Measurements from ENCODE around the gene FTCDNL1. TPM values are rescaled to one million over a fixed set of nuclear protein-coding genes. Genes with fewer than 3 reads are reported as not detected.

Gene FTCDNL1
- polyA plus RNA-seq, 1 of the 3 experiments (the other 2 are of a cell fraction) = not detected

DNA sequence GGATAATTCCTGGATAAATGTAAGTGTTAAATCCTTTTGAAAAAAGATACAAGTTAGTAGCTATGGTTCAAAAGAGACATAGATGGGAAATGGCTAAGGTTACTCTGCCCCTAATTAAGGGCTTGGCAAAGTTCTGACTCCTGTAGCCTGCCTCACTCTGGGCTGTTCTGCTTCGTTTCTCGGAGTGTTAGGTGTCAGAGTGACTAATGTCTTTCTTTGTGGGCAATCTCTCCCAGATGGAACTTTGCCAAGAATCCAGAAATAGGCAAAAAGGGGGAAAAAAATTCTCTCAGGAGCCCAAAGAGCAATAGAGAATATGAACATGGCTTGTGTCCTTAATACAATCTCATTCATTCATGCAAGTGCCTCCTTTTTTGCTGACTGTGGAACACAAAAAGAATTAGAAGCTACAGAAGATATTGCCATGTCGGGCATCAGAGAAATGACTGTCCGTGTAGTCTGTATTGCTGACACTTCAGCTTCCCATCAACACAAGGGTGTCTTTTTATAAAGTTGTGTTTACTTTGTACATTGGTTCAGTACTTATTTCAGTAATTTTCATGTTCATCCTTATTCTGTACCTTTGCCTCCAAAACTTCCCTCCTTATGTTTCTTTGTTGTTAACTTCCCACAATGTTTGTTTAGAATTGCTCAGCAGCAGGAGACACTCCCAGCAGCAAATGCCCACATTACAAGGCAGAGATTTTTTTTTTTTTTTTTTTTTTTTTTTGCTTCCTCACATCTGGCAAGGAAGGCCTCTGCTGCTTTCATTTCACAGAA, 134.0 kb downstream of the FTCDNL1 start (continued):
- TF ChIP-seq, protein P1, sequence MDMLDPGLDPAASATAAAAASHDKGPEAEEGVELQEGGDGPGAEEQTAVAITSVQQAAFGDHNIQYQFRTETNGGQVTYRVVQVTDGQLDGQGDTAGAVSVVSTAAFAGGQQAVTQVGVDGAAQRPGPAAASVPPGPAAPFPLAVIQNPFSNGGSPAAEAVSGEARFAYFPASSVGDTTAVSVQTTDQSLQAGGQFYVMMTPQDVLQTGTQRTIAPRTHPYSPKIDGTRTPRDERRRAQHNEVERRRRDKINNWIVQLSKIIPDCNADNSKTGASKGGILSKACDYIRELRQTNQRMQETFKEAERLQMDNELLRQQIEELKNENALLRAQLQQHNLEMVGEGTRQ (IDR thresholded peaks at IDR 0.05; ENCODE audit: borderline replicate concordance, low read depth, low read length) = no peak
- TF ChIP-seq RXRA (IDR thresholded peaks at IDR 0.05; ENCODE audit: borderline replicate concordance, low read depth) = no peak
- no peak for TF ChIP-seq YY1 (IDR thresholded peaks at IDR 0.05; ENCODE audit: low read depth)
- TF ChIP-seq FOSL2 (IDR thresholded peaks at IDR 0.05; ENCODE audit: borderline replicate concordance, low read depth) = no peak
- no peak for TF ChIP-seq ELF1 (IDR thresholded peaks at IDR 0.05)
- no peak for TF ChIP-seq GATA2 (CRISPR knock-in tag; IDR thresholded peaks at IDR 0.05)

DNA sequence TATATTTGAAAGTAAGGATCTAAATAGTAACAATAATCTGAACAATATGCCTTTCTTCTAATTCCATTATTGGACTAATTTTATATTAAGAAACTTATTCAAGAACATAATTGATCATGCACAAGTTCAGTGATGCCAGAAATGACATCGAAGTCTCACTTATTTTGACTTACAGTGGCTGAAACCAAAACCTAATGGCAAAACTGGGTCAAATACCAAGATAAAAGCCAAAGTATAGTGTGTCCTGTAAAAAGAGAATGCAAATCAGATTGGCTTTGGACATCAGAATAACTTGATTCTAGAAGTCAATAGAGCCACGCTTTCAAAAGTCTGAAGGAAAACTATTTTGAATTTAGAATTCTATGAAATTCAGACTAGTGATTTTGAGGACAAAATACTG, 137.2 kb downstream of the FTCDNL1 start:
- DNase-seq = no peak
- no peak overlapping the region for H3K9ac ChIP-seq
- H3K9me3 ChIP-seq = no peaks in the 10 kb centered on the region
- 3% methylated on average over 2 of the region's 2 CpGs for WGBS (ENCODE audit: low lambda C conversion rate)
- no peaks in the 10 kb centered on the region for H3K4me1 ChIP-seq (ENCODE audit: control insufficient read depth in 1 of 2, insufficient read depth in 2 of 2, low read depth in 1 of 2, low read length in 1 of 2)
- H3K9me2 ChIP-seq = no peaks in the 10 kb centered on the region
- H3K4me2 ChIP-seq = no peak overlapping the region
- no peak overlapping the region for H2AFZ ChIP-seq (ENCODE audit: low read depth)
- ChIA-PET CTCF (interaction anchor here (2.0 kb wide), 1 partner anchor 26 kb away, joined by 5 read pairs; no protein-coding TSS in a partner anchor), POLR2A (no interaction called here)
- H3K79me2 ChIP-seq (ENCODE audit: insufficient read depth) = no peaks in the 10 kb centered on the region
- H3K27ac ChIP-seq (ENCODE audit: low read depth in 2 of 2, low read length in 1 of 2) = no peak overlapping the region
- no peaks in the 10 kb centered on the region for H3K36me3 ChIP-seq (replicated peaks in 1 of 2; ENCODE audit: control insufficient read depth in 1 of 2, insufficient read depth in 2 of 2, low read length in 1 of 2)
- no peaks in the 10 kb centered on the region for H3F3A ChIP-seq (replicated peaks; ENCODE audit: insufficient read depth)
- no peaks in the 10 kb centered on the region for H3K27me3 ChIP-seq (ENCODE audit: insufficient read depth)
- no peaks in the 10 kb centered on the region for H4K20me1 ChIP-seq (ENCODE audit: insufficient read depth)
- H3K4me3 ChIP-seq (ENCODE audit: low read depth in 2 of 2, low read length in 1 of 2) = no peak overlapping the region
- TF ChIP-seq FOXM1 (IDR thresholded peaks at IDR 0.05; ENCODE audit: low read depth) (no peak), RAD21 (IDR thresholded peaks at IDR 0.05; ENCODE audit: low read length) (no peak), MXI1 (IDR thresholded peaks at IDR 0.05; ENCODE audit: low read depth, low read length) (no peak), EP300 (IDR thresholded peaks at IDR 0.05; ENCODE audit: borderline replicate concordance in 1 of 2, low read depth in 1 of 2, low read length in 1 of 2) (no peak), RFX5 (IDR thresholded peaks at IDR 0.05; ENCODE audit: low read length) (no peak)
- TF ChIP-seq, protein P2, sequence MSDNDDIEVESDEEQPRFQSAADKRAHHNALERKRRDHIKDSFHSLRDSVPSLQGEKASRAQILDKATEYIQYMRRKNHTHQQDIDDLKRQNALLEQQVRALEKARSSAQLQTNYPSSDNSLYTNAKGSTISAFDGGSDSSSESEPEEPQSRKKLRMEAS (IDR thresholded peaks at IDR 0.05; ENCODE audit: low read depth) = no peak
- TF ChIP-seq, protein P3, sequence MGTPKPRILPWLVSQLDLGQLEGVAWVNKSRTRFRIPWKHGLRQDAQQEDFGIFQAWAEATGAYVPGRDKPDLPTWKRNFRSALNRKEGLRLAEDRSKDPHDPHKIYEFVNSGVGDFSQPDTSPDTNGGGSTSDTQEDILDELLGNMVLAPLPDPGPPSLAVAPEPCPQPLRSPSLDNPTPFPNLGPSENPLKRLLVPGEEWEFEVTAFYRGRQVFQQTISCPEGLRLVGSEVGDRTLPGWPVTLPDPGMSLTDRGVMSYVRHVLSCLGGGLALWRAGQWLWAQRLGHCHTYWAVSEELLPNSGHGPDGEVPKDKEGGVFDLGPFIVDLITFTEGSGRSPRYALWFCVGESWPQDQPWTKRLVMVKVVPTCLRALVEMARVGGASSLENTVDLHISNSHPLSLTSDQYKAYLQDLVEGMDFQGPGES (IDR thresholded peaks at IDR 0.05; ENCODE audit: low read depth, low read length) = no peak

DNA sequence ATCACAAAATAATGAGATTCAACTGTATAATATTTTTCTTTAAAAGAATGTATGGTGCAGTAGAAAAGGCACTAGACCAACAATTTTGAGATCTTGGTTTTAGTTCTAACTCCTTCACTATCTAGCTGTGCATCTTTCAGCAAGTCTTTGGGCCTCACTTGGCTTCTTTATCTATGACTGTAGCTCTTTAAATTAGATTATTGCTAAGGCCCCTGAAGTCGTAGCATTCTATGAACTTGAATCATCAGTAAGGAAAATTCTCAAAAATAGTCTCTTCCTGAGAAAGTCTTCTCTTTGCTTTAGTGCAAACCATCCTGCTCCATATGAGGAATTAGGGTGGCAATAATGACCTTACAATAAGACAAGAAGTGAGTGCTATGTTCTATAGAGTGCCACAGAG, 140.4 kb downstream of the FTCDNL1 start:
- CTCF ChIA-PET = no interaction called here
- TF ChIP-seq FOXM1 (IDR thresholded peaks at IDR 0.05; ENCODE audit: low read depth) = no peak
- no peak for TF ChIP-seq RAD21 (IDR thresholded peaks at IDR 0.05; ENCODE audit: low read length)
- TF ChIP-seq RCOR1 (IDR thresholded peaks at IDR 0.05; ENCODE audit: low read length) = no peak
- TF ChIP-seq FOSL2 (IDR thresholded peaks at IDR 0.05; ENCODE audit: borderline replicate concordance, low read depth) = no peak
- TF ChIP-seq TAF1 (IDR thresholded peaks at IDR 0.05; ENCODE audit: borderline replicate concordance, low read depth, low read length) = no peak
- no peak for TF ChIP-seq GATA2 (CRISPR knock-in tag; IDR thresholded peaks at IDR 0.05)
- TF ChIP-seq, protein P4, sequence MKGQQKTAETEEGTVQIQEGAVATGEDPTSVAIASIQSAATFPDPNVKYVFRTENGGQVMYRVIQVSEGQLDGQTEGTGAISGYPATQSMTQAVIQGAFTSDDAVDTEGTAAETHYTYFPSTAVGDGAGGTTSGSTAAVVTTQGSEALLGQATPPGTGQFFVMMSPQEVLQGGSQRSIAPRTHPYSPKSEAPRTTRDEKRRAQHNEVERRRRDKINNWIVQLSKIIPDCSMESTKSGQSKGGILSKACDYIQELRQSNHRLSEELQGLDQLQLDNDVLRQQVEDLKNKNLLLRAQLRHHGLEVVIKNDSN (IDR thresholded peaks at IDR 0.05; ENCODE audit: borderline replicate concordance, low read depth) = no peak
- TF ChIP-seq TCF12 (IDR thresholded peaks at IDR 0.05) = no peak
- no peak for TF ChIP-seq RFX5 (IDR thresholded peaks at IDR 0.05; ENCODE audit: low read length)
- TF ChIP-seq, protein P5, sequence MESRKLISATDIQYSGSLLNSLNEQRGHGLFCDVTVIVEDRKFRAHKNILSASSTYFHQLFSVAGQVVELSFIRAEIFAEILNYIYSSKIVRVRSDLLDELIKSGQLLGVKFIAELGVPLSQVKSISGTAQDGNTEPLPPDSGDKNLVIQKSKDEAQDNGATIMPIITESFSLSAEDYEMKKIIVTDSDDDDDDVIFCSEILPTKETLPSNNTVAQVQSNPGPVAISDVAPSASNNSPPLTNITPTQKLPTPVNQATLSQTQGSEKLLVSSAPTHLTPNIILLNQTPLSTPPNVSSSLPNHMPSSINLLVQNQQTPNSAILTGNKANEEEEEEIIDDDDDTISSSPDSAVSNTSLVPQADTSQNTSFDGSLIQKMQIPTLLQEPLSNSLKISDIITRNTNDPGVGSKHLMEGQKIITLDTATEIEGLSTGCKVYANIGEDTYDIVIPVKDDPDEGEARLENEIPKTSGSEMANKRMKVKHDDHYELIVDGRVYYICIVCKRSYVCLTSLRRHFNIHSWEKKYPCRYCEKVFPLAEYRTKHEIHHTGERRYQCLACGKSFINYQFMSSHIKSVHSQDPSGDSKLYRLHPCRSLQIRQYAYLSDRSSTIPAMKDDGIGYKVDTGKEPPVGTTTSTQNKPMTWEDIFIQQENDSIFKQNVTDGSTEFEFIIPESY (IDR thresholded peaks at IDR 0.05; ENCODE audit: borderline replicate concordance, low read depth) = no peak
- TF ChIP-seq MXI1 (IDR thresholded peaks at IDR 0.05; ENCODE audit: low read depth, low read length) = no peak

More for the DNA sequence above, 140.4 kb downstream of the FTCDNL1 start:
- no peaks in the 10 kb centered on the region for H3K36me3 ChIP-seq (replicated peaks in 1 of 2; ENCODE audit: control insufficient read depth in 1 of 2, insufficient read depth in 2 of 2, low read length in 1 of 2)
- H3K4me3 ChIP-seq (ENCODE audit: low read depth in 2 of 2, low read length in 1 of 2) = no peak overlapping the region
- no peaks in the 10 kb centered on the region for H4K20me1 ChIP-seq (ENCODE audit: insufficient read depth)
- H3K4me2 ChIP-seq = no peak overlapping the region
- 4% methylated on average over 1 of the region's 1 CpG for WGBS (ENCODE audit: low lambda C conversion rate)
- H3K27me3 ChIP-seq (ENCODE audit: insufficient read depth) = no peaks in the 10 kb centered on the region
- H3K9me2 ChIP-seq = no peaks in the 10 kb centered on the region
- POLR2A ChIA-PET = no interaction called here
- H3K79me2 ChIP-seq (ENCODE audit: insufficient read depth) = no peaks in the 10 kb centered on the region
- H3F3A ChIP-seq (replicated peaks; ENCODE audit: insufficient read depth) = no peaks in the 10 kb centered on the region
- H2AFZ ChIP-seq (ENCODE audit: low read depth) = no peak overlapping the region
- H3K4me1 ChIP-seq (ENCODE audit: control insufficient read depth in 1 of 2, insufficient read depth in 2 of 2, low read depth in 1 of 2, low read length in 1 of 2) = no peaks in the 10 kb centered on the region
- H3K27ac ChIP-seq (ENCODE audit: low read depth in 2 of 2, low read length in 1 of 2) = peak overlapping the region in 1 of 2 experiments; percentile 42; a peak in 1 of 4 replicates
- DNase-seq = no peak
- 0 out of 2 replicates have a peak, but pooled peaks cover 4% of the 10 kb centered on the region for H3K9me3 ChIP-seq
- no peak overlapping the region for H3K9ac ChIP-seq

All from SK-N-SH (cell line).